CD14-positive monocyte (primary cell): ENCODE data around the gene RFX3. TPM values are rescaled to one million over a fixed set of nuclear protein-coding genes. Genes with fewer than 3 reads are reported as not detected.

Source experiments
- DNase-seq, 3 donors: peaks; one replicate each; pipeline ENCODE4 v3.0.0-alpha.2; 2011 to 2022
- H2AFZ ChIP-seq: 2 replicates; pipeline ENCODE4 v1.6.0; 2012; ENCODE audit warnings: mild to moderate bottlenecking, low read depth, low read length, inconsistent platforms; ENCODE audit not compliant: insufficient read depth, poor library complexity, severe bottlenecking
- H3K27ac ChIP-seq, 2 donors: 1 replicate in 1 of 2; 2 replicates in 1 of 2; pipeline ENCODE4 v1.5.1; 2012 to 2013; ENCODE audit warnings: low read length in 2 of 2, control low read depth in 1 of 2, inconsistent platforms in 1 of 2, low read depth in 1 of 2, mild to moderate bottlenecking in 1 of 2
- H3K27me3 ChIP-seq, 2 donors: one replicate each; pipeline versions ENCODE4 v1.6.0 to v1.6.1; 2011 to 2013; ENCODE audit warnings: low read length in 2 of 2; ENCODE audit not compliant: control insufficient read depth in 2 of 2, insufficient read depth in 2 of 2
- H3K36me3 ChIP-seq, 2 donors: replicated peaks in 1 of 2; 1 replicate in 1 of 2; 2 replicates in 1 of 2; pipeline versions ENCODE4 v1.5.1 to v1.6.1; 2012 to 2013; ENCODE audit warnings: low read length in 2 of 2, control low read depth in 1 of 2, inconsistent platforms in 1 of 2, mild to moderate bottlenecking in 1 of 2; ENCODE audit not compliant: insufficient read depth in 2 of 2, control insufficient read depth in 1 of 2
- H3K4me1 ChIP-seq, 2 donors: 1 replicate in 1 of 2; 2 replicates in 1 of 2; pipeline versions ENCODE4 v1.5.1 to v1.6.1; 2012 to 2013; ENCODE audit warnings: low read length in 2 of 2, control low read depth in 1 of 2, inconsistent platforms in 1 of 2, mild to moderate bottlenecking in 1 of 2, moderate library complexity in 1 of 2; ENCODE audit not compliant: insufficient read depth in 2 of 2, control insufficient read depth in 1 of 2
- H3K4me2 ChIP-seq: replicated peaks from 2 replicates; pipeline ENCODE3; 2012; ENCODE audit warnings: low read length, moderate library complexity, mild to moderate bottlenecking; ENCODE audit not compliant: poor library complexity, severe bottlenecking; ENCODE audit errors: extremely low read depth
- H3K4me3 ChIP-seq, 3 experiments: fragments of 200-600 bp in 1 of 3; sonication (generic) in 1 of 3; replicated peaks in 1 of 3; 1 replicate in 2 of 3; 2 replicates in 1 of 3; pipeline ENCODE4 v1.5.1; 2011 to 2013; ENCODE audit warnings: low read length in 3 of 3, mild to moderate bottlenecking in 3 of 3, control low read depth in 2 of 3, low read depth in 2 of 3, inconsistent platforms in 1 of 3, moderate library complexity in 1 of 3
- H3K79me2 ChIP-seq: 2 replicates; pipeline ENCODE4 v1.6.0; 2012; ENCODE audit warnings: mild to moderate bottlenecking, control low read depth, inconsistent platforms, low read length, moderate library complexity; ENCODE audit not compliant: insufficient read depth
- H3K9ac ChIP-seq: 2 replicates; pipeline ENCODE4 v1.6.0; 2017; ENCODE audit warnings: low read length, mild to moderate bottlenecking; ENCODE audit not compliant: insufficient read depth, poor library complexity, severe bottlenecking
- H3K9me3 ChIP-seq, 2 donors: replicated peaks in 1 of 2; 1 replicate in 1 of 2; 2 replicates in 1 of 2; pipeline versions ENCODE4 v1.5.1 to v1.6.1; 2012 to 2013; ENCODE audit warnings: low read length in 2 of 2, control low read depth in 1 of 2; ENCODE audit not compliant: control insufficient read depth in 1 of 2, insufficient read depth in 1 of 2
- H4K20me1 ChIP-seq: 2 replicates; pipeline ENCODE4 v1.6.0; 2012; ENCODE audit warnings: mild to moderate bottlenecking, low read length, control low read depth, moderate library complexity; ENCODE audit not compliant: insufficient read depth
- H3K27ac Mint-ChIP-seq, 7 donors: one replicate each; pipeline ENCODE4 v1.8.0; 2020; ENCODE audit warnings: mild to moderate bottlenecking in 7 of 7, mixed read lengths in 7 of 7, moderate library complexity in 6 of 7, inconsistent platforms in 2 of 7
- H3K27me3 Mint-ChIP-seq, 3 donors: one replicate each; pipeline ENCODE4 v1.8.0; 2021 to 2022; ENCODE audit warnings: low read depth in 3 of 3, mild to moderate bottlenecking in 3 of 3, mixed read lengths in 3 of 3, moderate library complexity in 3 of 3, inconsistent platforms in 1 of 3
- H3K36me3 Mint-ChIP-seq, 2 donors: one replicate each; pipeline ENCODE4 v1.8.0; 2020; ENCODE audit warnings: mixed read lengths in 2 of 2, inconsistent platforms in 1 of 2, mild to moderate bottlenecking in 1 of 2
- H3K4me1 Mint-ChIP-seq: one replicate; pipeline ENCODE4 v1.8.0; 2020; ENCODE audit warnings: mild to moderate bottlenecking, mixed read lengths
- H3K4me3 Mint-ChIP-seq, 2 donors: one replicate each; pipeline ENCODE4 v1.8.0; 2020; ENCODE audit warnings: mild to moderate bottlenecking in 2 of 2, mixed read lengths in 2 of 2, moderate library complexity in 1 of 2
- H3K9me3 Mint-ChIP-seq, 7 donors: one replicate each; pipeline ENCODE4 v1.8.0; 2020 to 2022; ENCODE audit warnings: mixed read lengths in 7 of 7, mild to moderate bottlenecking in 6 of 7, moderate library complexity in 6 of 7, inconsistent platforms in 2 of 7
- WGBS: methylation state at CpG from one replicate; pipeline ENCODE4 v1.1.5; 2013; ENCODE audit warnings: missing lambda C conversion rate; ENCODE audit not compliant: insufficient coverage; 5-methylcytosine and 5-hydroxymethylcytosine counted together
- intact Hi-C, 2 donors: fragments of 100-400 bp; cut with micrococcal nuclease; formaldehyde crosslinking; loops; one replicate each; pipeline versions ENCODE4 v1.15.0 to v1.15.1; 2023
- polyA plus RNA-seq, 3 donors: library from polyadenylated mRNA; depleted of rRNA in 1 of 3; unstranded in 2 of 3; stranded (reverse) in 1 of 3; fragments of 300-500 nt in 2 of 3; fragments of >200 nt in 1 of 3; fragmentation: Illumina TruSeq in 2 of 3; gene quantifications; 1 replicate in 2 of 3; 2 replicates in 1 of 3; pipeline ENCODE4 v1.2.3, GENCODE V29; 2012 to 2021
- TF ChIP-seq, protein P1 (sequence below): fragments of 200-600 bp; IDR thresholded peaks from one replicate; pipeline ENCODE4 v1.8.0; 2022; ENCODE audit warnings: antibody characterized with exemption, mild to moderate bottlenecking

RFX3 gene
- polyA plus RNA-seq, 3 donors = 1.7 to 5.2 (median 3.2) TPM

GRCh38 chr9:3528451-3528850, 2.6 kb upstream of the RFX3 start:
- Mint-ChIP-seq H3K27me3 (peaks cover 0 to 6% (median 3%) of the 10 kb centered on the region in 3 donors), H3K9me3 (peaks cover 0 to 2% (median 0%) of the 10 kb centered on the region in 7 donors), H3K4me1 (peaks cover 41% of the 10 kb centered on the region), H3K4me3 (peak overlapping the region; percentile 64 to 92), H3K36me3 (peaks cover 11 to 12% of the 10 kb centered on the region in 2 donors), H3K27ac (peak overlapping the region; percentile 81 to 99 (median 94))
- Histone ChIP-seq H4K20me1 (no peaks in the 10 kb centered on the region), H3K4me3 (peak overlapping the region; percentile 35 to 84 (median 80)), H3K79me2 (peaks cover 63% of the 10 kb centered on the region), H3K9ac (peak overlapping the region; percentile 63), H3K9me3 (no peaks in the 10 kb centered on the region), H3K27ac (peak overlapping the region in 1 of 2 donors; percentile 99), H2AFZ (peak overlapping the region; percentile 84), H3K4me2 (peak overlapping the region; percentile 75), H3K4me1 (peaks cover 24 to 45% of the 10 kb centered on the region in 2 donors), H3K27me3 (no peaks in the 10 kb centered on the region), H3K36me3 (no peaks in the 10 kb centered on the region)
- WGBS = 0% methylated on average over 6 of the region's 7 CpGs
- DNase-seq = peak; percentile 56 to 79 (median 77)
- intact Hi-C loops = loop anchor here (10.0 kb wide), 2 partner anchors 684 to 1514 kb away; partner anchors contain the start of genes SMARCA2 (in 2 of the 2) and PUM3 (in 1 of the 2)
- TF ChIP-seq, protein P1, sequence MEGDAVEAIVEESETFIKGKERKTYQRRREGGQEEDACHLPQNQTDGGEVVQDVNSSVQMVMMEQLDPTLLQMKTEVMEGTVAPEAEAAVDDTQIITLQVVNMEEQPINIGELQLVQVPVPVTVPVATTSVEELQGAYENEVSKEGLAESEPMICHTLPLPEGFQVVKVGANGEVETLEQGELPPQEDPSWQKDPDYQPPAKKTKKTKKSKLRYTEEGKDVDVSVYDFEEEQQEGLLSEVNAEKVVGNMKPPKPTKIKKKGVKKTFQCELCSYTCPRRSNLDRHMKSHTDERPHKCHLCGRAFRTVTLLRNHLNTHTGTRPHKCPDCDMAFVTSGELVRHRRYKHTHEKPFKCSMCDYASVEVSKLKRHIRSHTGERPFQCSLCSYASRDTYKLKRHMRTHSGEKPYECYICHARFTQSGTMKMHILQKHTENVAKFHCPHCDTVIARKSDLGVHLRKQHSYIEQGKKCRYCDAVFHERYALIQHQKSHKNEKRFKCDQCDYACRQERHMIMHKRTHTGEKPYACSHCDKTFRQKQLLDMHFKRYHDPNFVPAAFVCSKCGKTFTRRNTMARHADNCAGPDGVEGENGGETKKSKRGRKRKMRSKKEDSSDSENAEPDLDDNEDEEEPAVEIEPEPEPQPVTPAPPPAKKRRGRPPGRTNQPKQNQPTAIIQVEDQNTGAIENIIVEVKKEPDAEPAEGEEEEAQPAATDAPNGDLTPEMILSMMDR = no peak

- H3K4me1 ChIP-seq = peaks cover 24 to 45% of the 10 kb centered on the region in 2 donors
- H3K36me3 ChIP-seq = no peaks in the 10 kb centered on the region
- H3K27ac ChIP-seq = peak overlapping the region; percentile 99 to 100
- H3K9me3 ChIP-seq = no peaks in the 10 kb centered on the region
- H3K9ac ChIP-seq = peak overlapping the region; percentile 98
- peak overlapping the region; percentile 99 to 100 (median 100) for H3K27ac Mint-ChIP-seq
- H4K20me1 ChIP-seq = no peaks in the 10 kb centered on the region
- H3K4me1 Mint-ChIP-seq = peaks cover 42% of the 10 kb centered on the region
- peak overlapping the region; percentile 94 to 98 for H3K4me3 Mint-ChIP-seq
- H3K36me3 Mint-ChIP-seq = peaks cover 10 to 15% of the 10 kb centered on the region in 2 donors
- H3K9me3 Mint-ChIP-seq = peaks cover 0 to 2% (median 0%) of the 10 kb centered on the region in 7 donors
- peak overlapping the region; percentile 72 to 84 (median 80) for H3K4me3 ChIP-seq
- peaks cover 0 to 4% (median 3%) of the 10 kb centered on the region in 3 donors for H3K27me3 Mint-ChIP-seq
- peak overlapping the region; percentile 84 for H2AFZ ChIP-seq
- H3K4me2 ChIP-seq = peak overlapping the region; percentile 75
- peaks cover 73% of the 10 kb centered on the region for H3K79me2 ChIP-seq
- TF ChIP-seq, protein P1 = no peak
- intact Hi-C loops = loop anchor here (2.0 to 10.0 kb wide), 3 partner anchors 50 to 1512 kb away; partner anchors contain the start of genes SMARCA2 (in 2 of the 2) and PUM3 (in 1 of the 2)
- WGBS = 33% methylated on average over 2 of the region's 19 CpGs
- no peaks in the 10 kb centered on the region for H3K27me3 ChIP-seq
- peak in 2 of 3 donors; percentile 20 to 29 for DNase-seq
Observed at GRCh38 chr9:3526997-3527940, 1.5 kb upstream of the RFX3 start.
